ENCODE results near the gene KANSL1. TPM values are rescaled to one million over a fixed set of nuclear protein-coding genes. Genes with fewer than 3 reads are reported as not detected.

KANSL1 gene
- total and polyA plus RNA-seq, 10 of the 15 experiments (the other 5 are each of a cell fraction or from before 2014, with no cell fraction given): 4.7 to 60.6 (median 28.0) TPM

DNA sequence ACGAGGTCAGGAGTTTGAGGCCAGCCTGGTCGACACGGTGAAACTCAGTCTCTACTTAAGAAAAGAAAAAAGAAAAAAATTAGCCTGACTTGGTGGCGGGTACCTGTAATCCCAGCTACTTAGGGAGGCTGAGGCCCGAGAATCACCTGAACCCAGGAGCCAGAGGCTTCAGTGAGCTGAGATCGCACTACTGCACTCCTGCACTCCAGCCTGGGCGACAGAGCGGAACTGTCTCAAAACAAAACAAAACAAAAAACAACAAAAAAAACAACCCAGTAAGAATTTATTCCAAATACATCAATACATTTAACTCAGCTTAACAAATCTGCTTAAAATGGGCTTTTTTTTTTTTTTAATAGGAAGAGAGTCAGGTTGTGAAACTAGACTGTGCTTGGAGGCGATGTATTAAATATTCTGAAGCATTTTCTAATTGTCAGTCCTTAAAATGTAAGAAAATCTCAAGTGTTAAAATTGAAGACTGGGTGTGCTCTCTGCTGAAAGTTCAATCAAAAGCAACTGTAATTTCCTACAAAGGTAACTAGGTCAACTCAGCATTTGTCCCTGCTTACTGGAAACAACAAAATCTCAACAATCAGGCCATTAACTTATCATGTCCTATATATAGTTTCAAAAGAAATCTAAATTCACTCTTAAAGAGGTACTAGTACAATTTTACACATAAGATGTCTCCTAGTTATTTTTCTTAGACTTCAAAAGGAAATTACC is 23.2 kb downstream of the KANSL1 start:
- FAIRE-seq: no peak
- H3K9ac ChIP-seq (ENCODE audit: control insufficient read depth, insufficient read depth, low read length): no peak overlapping the region
- H3K27me3 ChIP-seq (replicated peaks in 1 of 2; ENCODE audit: control insufficient read depth in 2 of 2, insufficient read depth in 2 of 2, low read length in 1 of 2): no peaks in the 10 kb centered on the region
- no peaks in the 10 kb centered on the region for H3K4me1 ChIP-seq (ENCODE audit: control insufficient read depth, insufficient read depth, low read length)
- H2AFZ ChIP-seq (ENCODE audit: control insufficient read depth, low read depth, low read length): no peak overlapping the region
- H3K9me3 ChIP-seq (replicated peaks; ENCODE audit: control insufficient read depth, insufficient read depth, low read length): no peaks in the 10 kb centered on the region
- no peak overlapping the region for H3K4me3 ChIP-seq
- 89% methylated on average over 9 of the region's 9 CpGs for WGBS (ENCODE audit: insufficient coverage, insufficient replicate concordance, low lambda C conversion rate, missing lambda C conversion rate)
- peaks cover 12 to 50% of the 10 kb centered on the region in 2 experiments for H3K36me3 ChIP-seq (ENCODE audit: control insufficient read depth in 2 of 2, insufficient read depth in 2 of 2, low read length in 1 of 2)
- ChIA-PET RAD21 (ENCODE audit: unreplicated experiment) (interaction anchor here (1.3 to 1.7 kb wide), 3 partner anchors 13 to 25 kb away, joined by 4 to 5 read pairs (median 4); no protein-coding TSS in a partner anchor), SMC1A (ENCODE audit: uncharacterized antibody, unreplicated experiment) (interaction anchor here (1.0 to 24.2 kb wide), 8 partner anchors 9 to 76 kb away, joined by 3 to 478 read pairs (median 4); no protein-coding TSS in a partner anchor), POLR2A (interaction anchor here (0.6 to 2.0 kb wide), 5 partner anchors 20 to 80 kb away, joined by 3 to 10 read pairs (median 3); no protein-coding TSS in a partner anchor), CTCF (interaction anchor here (0.6 to 2.5 kb wide), 11 partner anchors 9 to 126 kb away, joined by 3 to 8 read pairs (median 5); no protein-coding TSS in a partner anchor)
- no peak for DNase-seq (ENCODE audit: low read depth, low spot score)
- H4K20me1 ChIP-seq (ENCODE audit: control insufficient read depth, insufficient read depth): no peaks in the 10 kb centered on the region
- H3K79me2 ChIP-seq (ENCODE audit: control insufficient read depth, insufficient read depth, low read length): peaks cover 95% of the 10 kb centered on the region
- intact Hi-C loops (cut with micrococcal nuclease; ENCODE audit: unreplicated experiment): no loop called here
- no peak overlapping the region for H3K27ac ChIP-seq (ENCODE audit: control insufficient read depth, insufficient read depth)
- TF ChIP-seq HDGF (IDR thresholded peaks at IDR 0.05) (0 out of 2 replicates have a peak, but pooled peaks have one; percentile 22), PAX5 (IDR thresholded peaks at IDR 0.05; ENCODE audit: borderline replicate concordance, low read depth, low read length) (peak; percentile 67; the same call in 1 of the 2 replicates), ZNF592 (IDR thresholded peaks at IDR 0.05) (no peak)
- H3K4me2 ChIP-seq (ENCODE audit: control insufficient read depth, insufficient read depth): no peak overlapping the region
- no TSS peak for BruUV-seq (replicated peaks)
- in situ Hi-C loops (cut with MboI): no loop called here
- ATAC-seq: no peak
